HG02763 (cell line): ENCODE measurements around the gene PCGF1.
A peak's percentile ranks its signal among the peaks of the same experiment; 100 is the strongest.

Source experiments
- ATAC-seq: cut with Tn5 transposase; IDR thresholded peaks from one replicate; pipeline ENCODE4 v1.9.1; 2021; ENCODE audit warnings: mild to moderate bottlenecking, moderate library complexity; ENCODE audit not compliant: unreplicated experiment

PCGF1 gene

DNA sequence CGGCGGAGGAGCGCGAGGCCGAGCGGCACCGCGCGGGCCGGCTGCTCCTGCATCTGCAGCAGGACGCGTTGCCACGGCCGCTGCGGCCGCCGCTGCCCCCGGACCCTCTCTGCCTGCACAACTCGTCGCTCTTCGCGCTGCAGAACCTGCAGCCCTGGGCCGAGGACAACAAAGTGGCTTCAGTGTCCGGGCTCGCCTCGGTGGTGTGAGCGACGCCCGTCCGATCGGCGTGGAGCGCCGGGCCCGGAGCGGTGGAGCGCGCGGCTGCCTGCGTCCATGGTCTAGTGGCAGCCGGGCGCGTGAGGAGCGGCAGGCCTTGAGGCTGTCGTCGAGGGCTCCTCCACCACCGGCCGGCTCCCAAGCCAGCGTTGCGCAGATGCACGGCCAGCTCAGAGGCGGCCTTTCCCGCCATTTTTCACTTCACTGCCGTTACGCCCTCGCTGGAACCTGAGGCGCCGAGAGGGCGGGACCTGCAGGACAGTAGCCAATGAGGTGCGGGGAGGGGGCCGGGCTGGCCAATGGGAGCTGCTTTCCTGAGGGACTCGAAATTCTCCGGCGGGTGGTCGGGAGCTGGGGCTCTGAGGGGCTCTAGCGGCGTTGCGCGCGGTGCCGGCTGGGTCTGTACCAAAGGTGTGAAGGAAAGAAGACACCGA lies 8.6 kb upstream of the PCGF1 start:
- ATAC-seq = peak; percentile 77

DNA sequence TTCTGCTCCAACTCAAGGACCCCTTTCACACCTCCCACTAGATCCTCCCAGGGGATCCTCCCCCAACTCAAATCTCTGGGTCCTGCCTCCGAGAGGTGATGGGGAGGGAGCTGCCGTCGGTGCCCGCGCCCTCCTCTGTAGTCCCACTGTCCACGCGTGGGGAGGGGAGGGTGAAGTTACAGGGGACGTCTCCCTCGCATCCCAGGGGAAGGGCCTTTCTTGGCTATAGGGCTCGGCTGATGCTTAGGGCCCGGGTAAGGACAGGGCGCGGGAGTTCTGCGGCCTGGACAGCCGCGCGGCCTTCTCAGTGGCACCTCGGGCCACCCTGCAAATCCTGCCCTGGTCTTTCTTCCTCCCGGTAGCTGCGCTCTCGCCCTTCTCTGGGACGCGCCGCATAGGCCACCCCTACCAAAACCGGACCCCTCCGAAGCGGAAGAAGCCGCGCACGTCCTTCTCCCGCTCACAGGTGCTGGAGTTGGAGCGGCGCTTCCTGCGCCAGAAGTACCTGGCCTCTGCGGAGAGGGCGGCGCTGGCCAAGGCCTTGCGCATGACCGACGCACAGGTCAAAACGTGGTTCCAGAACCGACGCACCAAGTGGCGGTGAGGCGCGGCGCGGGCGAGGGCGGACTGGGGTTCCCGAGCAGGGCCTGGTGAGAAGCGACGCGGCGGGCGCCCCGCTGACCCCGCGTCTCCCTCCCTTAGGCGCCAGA lies 7.9 kb upstream of the PCGF1 start:
- ATAC-seq = no peak

DNA sequence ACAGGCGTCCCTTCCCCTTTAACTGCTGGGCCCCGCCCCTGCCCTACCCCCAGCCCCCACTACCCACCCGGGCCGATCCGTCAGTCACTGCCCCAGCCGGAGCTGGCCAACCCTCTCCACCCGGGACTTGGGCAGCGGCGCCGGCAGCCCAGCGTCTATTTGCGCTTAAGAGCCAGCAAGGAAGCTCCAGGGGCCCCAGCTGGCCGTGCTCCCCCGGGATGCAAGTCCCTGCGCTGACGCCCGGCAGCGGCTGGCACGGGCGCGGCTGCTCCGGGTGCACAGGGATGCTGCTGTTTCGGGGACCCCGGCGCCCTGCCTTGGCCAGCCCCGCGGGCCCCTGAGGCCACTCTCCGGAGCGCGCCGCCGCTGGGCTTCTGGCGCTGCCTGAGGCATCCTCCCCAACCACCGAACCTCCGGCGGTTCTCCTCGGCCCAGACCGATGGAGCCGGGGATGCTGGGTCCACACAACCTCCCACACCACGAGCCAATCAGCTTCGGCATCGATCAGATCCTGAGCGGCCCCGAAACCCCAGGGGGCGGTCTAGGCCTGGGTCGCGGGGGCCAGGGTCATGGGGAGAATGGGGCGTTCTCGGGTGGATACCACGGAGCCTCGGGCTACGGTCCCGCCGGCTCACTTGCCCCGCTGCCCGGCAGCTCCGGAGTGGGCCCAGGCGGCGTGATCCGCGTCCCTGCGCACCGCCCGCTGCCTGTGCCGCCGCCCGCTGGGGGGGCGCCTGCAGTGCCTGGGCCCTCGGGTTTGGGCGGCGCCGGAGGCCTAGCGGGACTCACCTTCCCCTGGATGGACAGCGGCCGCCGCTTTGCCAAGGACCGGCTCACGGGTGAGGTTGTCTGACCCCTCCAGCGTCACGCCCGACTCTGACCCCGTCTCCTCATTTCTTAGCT lies 7.1 kb upstream of the PCGF1 start, which contains the start of gene TLX2:
TSS of gene TLX2 (plus strand) at position 83 of the 903 bp plus-strand sequence. CDS start at position 440, 357 bp downstream.
- ATAC-seq = no peak

DNA sequence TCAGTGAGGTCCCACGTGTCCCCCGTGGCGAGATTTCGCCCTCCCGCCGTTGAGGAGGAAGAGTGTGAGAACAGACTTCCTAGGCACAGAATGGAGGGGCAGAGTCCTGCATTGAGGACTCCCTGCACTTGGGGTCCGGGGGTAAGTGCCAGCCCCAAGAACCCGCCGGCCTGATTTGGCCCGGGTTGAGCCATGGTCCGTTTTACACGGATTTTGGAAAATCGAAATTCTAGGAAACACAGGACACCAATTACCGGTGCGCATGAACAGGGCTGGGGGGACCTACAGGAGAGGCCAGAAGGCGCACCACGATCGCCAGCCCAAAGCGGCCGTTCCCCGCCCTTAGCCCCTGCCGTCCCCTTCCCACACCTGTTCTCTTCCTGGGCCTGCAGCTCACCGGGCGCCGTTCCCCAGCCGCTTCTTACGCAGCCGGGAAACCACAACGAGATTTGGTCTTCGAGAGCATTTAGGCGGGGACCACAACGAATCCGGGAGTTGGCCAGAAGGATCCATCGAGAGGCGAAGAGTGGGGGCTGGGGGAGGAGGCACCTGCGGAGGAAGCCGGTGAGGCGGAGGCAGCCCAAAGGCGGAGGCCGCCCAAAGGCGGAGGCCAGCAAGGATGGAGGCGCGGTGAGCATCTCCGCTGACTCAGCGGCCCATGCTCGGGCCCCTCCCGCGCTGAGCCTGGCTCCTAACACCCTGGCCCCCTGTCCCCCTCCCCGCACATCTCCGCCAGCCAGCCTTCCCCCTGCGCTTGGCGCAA lies 6.3 kb upstream of the PCGF1 start:
- no peak for ATAC-seq

DNA sequence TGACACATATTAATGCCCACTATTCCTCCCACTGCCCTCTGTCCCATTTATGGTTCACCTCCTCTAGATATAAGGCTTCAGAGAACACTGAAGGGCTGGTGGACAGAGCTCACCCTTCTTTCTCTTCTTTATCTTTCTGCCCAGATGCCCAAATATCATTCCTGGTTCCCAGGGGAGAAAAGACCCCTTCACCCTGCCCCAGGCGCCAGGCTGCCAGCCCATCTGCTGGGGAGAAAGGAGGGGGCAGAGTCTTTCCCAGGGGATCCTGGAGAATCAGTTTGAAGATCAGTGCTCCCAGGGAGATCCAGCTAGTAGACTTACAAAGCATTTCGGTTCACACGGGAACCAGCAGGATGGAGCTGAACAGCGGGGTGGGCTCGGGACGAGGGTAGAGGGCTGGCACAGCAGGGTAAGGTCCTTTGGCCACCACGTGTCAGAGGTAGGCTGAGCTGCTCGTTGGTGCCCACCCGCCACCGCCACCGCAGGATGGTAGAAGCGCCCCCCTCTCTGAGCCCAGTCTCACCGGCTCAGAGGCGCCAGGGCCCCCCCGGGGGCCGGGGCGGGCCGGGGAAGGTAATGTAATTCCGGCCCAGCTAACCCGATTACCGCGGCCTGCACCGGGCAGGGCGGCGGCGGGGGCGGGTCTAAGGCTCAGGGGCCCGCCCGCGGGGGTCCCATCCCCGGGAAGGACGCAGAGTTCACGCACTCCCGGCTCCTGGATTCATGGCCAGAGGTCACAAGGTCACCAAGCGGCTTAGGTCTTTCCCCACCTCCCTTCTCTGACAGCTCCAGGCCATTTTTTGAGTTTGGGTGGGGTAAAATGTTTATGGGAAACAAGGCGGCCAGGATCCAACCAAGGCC lies 5.5 kb upstream of the PCGF1 start:
- no peak for ATAC-seq

DNA sequence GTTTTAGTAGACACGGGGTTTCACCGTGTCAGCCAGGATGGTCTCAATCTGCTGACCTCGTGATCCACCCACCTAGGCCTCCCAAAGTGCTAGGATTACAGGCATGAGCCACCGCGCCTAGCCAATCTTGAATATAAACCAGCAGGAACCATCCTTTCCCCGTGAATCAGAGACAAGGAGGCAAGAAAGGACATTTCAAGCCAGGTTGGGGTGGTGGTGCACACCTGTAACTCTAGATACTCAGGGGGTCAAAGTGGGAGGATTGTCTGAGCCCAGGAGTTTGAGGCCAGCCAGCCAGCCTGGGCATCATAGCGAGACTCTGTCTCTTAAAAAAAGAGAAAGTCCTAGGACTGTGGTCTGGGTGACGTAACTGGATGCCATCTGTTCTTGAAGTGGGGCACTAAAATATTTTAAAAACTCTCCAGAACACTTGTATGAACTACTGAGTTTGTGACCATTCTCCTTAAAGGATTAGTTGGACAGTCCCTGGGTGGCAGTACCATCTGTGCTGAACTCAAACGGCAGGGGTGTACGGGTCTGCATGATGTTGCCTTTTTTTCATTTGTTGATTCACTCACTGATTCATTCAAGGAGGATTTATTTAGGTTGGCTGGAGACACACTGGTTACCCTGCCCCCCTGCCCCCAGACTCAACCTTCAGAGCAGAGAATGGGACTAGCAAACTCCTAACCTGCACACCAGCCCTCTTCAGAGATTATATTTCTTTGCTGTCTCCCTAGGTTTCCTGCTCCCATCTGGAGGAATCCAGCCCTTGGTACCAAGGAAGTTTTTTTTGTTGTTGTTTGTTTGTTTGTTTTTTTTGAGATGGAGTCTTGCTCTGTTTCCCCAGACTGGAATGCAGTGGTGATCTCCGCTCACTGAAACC lies 3.9 kb upstream of the PCGF1 start:
- no peak for ATAC-seq

DNA sequence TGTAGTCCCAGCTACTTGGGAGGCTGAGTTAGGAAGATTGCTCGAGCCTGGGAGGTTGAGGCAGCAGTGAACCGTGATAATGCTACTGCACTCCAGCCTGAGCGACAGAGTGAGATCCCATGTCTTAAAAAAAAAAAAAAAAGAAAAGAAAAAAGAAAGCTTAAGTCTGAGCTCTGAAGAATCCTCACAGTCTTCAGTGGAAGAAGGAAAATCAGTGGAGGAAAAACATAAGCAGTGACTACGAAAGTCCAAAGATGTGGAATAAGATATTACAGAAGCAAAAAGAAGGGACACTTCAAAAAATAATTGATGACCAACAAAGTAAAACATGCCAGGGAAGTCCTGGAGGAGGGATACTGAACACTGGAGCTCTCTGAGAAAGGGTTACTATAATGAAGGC lies 2.8 kb upstream of the PCGF1 start:
- no peak for ATAC-seq

DNA sequence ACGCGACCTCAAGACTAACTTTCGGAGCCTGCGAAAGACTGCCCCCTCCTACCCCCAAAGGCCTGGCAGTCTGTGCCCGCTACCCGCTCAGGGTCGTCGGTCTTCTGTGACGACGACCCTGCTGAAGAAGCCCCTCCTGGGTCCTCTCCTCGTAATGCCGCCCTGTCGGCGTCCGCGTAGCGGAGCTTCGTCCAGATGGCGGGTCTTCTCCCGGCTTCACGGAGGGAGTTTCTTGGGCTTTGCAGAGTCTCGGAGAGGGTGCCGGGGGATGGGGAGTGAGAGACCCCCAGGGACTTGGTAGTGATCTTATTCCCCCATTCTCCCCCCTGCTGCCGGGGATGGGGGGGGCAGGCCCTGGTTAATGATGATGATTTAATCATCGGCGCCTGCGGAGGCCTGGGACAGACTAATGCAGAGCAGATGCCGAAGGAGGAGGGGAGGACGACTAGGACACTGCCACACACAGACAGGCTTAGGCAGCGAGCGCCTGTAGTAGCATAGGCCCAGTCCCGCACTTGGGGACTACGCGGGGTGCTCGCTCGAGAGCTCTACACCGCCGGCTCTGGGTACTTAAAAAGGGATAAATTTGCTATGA lies 528 bp upstream of the PCGF1 start:
- no peak for ATAC-seq

DNA sequence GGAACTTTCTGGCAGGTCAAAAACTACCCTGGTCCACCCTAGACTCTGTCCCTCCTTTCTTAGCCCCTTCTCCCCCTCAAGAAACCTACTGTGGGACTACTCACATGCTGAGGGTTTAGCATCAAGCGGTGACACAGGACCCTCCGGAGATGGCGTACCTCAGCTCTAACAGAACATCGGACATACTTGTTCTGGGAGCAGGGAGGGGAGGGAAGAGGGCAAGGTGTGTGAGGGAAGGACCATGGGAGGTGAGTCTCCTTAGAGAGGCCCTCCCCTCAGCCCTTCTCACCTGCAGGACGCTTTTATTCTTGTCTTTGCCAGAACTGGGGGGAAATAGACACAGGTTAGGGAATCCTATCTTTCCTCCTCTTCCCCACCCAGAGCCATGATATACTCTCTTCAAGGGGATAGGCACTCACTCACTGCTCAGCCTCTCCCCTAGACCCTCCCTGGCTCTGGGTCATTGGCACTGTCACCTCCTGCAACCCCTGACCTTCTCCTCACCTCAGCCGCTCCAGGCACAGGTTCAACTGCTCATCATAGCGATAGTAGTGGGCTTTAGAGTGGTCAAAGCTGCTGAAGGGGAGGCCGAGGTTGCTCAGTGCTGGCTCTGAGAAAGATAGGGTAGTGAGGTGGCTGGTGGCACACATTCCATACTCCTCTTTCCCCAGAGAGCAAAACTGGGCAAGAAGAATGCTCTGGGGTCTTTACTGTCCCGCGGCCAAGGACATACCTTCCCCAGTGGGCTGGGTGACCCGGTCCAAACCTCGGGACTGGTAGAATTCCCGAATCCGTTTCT lies 1.8 kb downstream of the PCGF1 start:
- no peak for ATAC-seq

DNA sequence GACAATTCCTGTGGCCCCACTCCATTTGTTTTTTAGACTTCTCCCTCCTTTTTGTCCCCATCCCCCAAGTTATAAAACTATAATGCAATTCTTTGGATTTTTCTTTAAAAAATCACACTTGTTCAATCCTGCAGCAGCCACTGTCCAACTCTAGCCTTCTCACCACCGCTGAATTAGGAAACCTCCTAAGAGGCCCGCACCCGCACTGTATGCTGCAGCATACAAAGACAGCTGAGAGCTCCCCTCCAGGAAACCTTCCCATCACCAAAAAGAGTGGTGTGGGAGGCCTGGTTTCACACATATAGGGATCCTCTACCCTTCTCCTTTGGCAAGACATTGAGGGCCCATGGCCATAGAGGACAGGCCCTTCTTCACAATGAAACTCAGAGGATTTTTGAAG lies 2.9 kb downstream of the PCGF1 start:
- ATAC-seq = no peak

DNA sequence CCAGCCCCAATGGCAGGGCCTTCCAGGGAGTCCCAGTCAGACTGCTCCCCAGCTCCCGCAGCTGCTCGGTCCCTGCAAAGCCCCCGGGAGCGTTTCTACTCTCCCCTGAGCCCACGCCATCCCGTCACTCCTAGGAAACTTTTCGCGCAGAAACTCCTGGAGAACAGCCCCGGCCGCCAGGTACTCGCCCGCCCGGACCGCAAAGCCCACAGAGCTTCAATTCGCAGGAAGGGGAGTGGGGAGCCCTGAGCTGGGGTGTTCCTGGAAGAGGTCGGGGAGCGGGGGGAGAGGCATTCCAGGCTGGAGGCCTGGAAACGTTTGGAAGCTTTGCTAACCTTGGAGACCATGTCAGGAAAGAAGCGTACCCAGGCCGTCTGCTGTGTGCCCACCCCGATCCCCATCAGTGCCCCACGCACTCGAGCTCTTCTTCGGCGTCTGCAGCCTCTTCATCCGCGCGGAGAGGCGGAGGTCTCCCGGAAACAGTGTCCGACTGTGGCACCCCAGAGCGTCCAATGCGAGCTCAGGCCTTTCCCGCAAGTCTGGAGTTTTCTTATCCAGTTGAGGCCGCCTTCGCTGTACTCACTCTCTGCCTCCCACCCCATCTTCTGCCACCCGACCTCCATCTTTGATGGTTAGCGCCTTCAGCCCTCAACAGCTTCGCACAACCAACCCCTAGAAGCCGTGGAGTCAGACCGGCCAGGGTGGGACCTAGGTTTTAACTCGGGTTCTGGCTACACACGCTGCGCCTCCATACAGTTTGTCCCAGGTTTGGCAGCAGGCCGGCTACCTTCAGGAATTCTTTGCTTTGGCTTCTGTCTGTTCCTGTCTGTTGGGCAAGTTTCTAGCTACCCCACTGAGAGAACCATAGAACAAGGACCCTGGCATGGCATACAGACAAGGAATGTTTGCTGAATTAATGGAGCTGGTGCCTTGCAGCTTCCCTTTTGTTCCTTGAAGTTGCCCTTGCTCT lies 3.7 kb downstream of the PCGF1 start:
- no peak for ATAC-seq

DNA sequence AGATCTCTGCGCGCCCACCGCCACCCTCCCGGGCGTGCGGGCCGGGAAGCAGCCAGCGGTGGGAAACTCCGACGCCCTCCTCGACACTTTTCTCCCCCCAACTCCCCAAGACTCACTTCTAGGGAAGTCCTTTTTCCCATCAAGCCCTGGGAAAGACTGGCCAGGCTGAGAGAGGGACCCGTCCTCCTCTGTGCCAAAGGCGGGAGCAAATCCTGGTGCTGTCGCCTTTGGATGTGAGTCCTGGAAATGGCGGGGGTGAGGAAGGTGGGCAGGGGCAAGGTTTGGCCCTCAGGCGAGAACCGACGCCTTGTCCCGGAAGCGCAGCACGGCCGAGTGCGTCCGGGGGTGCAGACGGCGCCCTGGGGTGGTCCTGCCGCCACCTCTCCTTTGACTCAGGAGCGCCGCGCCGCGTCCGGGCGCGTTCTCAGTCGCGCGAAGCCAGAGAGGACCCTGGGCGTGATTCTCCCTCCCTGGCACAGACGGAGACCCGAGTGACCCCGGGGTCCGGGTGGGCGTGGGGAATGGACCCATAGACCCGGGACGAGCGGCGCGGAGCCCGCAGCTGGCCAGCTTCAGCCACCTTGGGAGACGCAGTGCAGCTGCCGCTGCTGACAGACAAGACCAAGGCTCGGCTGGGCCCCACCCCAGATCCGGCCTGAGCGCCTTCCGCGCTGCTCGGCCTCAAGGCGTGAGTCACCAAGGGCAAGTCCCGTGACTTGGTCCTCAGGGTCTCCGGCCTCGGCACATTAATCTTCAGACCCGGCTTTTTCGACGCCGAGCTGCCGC lies 4.6 kb downstream of the PCGF1 start:
- peak; percentile 27 for ATAC-seq

DNA sequence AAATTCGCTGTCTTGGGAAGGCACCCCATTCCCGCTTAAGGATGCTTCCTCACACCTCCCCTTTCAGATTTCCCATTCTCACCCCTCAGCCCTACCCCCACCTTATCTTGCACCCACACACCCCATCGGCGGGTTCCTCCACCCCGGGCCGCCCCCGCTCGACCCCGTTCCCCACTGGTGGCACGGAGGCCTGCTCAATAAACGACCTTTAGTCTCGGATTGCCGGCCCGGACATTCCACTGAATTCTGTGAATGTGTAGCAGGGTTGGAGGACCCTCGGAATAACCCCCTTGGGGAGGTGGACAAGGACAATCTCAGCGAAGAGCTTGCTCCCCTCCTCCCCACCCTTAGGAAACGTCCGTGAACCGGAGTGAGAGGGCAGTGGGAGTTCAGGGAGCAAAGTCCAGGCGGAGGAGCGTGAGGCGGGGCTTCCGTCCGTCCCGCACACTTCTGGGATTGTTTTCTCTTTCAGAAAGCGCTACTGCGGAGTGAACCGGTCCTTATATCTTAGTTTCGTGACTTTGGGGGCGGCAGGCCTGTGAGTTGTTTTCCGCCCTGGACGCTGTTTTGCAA lies 5.3 kb downstream of the PCGF1 start:
- no peak for ATAC-seq

DNA sequence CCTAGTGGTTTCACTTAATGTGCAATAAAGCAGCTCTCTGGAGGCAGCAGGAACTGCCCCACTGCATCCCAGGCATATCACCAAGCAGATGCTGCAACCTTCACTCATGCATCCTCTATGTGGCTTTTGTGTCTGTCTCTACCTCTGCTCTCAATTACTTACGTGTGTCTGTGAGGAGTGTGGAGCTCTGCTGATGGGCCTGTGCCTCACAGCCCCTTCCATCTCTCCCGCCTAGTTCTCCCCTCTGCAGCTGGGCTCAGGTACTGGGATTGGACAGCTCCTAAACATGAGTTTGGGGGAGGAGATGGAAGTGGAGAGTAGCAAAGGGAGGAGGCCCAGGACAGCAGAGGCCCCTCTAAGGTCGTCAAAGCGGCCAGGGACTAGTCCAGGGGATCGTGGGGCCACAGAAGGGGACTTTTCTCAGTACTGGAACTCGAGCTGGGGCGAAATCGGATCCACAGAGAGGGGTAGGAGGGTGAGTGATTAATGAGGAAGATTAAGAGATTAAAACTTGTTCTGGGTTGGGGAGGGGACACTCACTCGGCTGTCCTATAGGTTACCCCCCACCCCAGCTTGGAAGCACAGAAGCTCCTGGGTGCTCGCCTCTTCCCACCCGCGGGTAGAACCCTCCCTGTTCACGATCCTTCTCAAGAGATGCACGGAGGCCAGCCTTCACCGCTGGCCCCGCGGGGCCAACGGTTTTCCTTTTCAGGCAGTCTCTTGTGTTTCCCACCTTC lies 6.0 kb downstream of the PCGF1 start:
- no peak for ATAC-seq

DNA sequence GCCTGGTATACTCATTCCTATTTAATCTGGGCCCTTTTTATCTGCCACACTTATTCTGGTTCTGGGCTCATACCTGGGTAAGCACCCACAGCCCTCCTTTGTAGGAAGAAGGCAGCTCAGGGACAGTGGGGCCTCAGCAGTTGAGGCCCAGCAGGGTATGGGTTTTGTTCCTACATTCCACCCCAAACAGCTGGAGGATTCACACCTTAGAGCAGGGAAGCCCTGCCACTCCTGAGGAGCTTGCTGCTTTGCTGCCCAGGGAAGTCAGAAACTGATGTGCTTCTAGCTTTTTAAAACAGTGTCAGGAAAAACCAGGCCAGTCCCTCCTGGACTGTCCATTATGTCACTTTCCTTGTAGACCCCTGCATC lies 6.9 kb downstream of the PCGF1 start:
- ATAC-seq = no peak
